Measurements from ENCODE around the gene POLD4. TPM values are rescaled to one million over a fixed set of nuclear protein-coding genes. Genes with fewer than 3 reads are reported as not detected.
A peak's percentile ranks its signal among the peaks of the same experiment; 100 is the strongest.

The POLD4 gene
- total RNA-seq, 4 donors from 2014 or later = 57.4 to 115 (median 87.9) TPM

DNA sequence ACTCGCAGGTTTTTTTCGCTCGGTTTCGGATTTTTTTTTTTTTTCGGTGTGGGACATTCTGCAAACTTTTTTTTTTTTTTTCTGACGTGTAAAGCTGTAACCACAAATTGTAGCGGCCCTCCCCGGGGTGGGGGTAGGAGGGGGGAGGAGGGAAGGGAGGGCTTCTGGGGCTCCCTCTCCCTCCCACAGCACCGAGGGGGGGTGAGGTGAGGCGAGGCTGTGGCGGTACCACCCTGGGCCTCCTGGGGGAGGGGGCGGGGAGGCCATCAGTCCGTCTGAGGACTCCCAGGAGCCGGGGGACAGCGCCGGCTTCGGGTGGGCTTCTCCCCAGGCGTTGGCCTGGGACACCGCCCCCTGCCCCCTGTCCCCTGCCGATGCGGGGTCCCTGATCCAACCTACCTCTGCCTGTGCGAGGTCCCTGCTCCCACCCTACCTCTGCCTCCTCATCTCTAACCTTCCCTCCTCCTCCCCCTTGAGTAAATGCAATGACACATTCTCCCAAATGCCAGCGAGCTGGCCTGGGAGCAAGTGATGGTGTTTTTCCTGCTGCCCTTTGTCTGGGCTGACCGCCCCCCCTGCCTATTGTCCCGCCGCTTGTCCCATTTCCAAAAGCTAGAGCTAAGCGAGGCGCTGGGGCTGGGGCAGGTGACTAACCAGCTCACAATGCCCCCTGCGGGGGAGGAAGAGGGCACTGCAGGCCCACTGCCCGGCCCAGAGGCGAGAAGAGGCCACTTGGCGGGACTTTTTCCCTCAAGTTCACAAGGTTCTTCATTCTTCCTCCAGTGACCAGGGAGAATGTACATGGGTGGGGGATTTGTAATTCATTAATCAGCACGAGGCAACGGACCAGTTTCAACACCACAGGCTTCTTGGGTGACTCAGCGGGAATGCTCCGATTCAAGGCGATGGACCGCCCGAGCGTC lies 20.6 kb upstream of the POLD4 start:
- Histone ChIP-seq H3K27me3 (peaks cover 23 to 43% (median 31%) of the 10 kb centered on the region in 3 donors), H3K27ac (peak overlapping the region; percentile 73 to 82 (median 78)), H3K4me1 (peaks cover 8 to 13% of the 10 kb centered on the region in 2 donors), H3K36me3 (no peaks in the 10 kb centered on the region), H3K9me3 (no peaks in the 10 kb centered on the region), H3K4me3 (peak overlapping the region; percentile 58 to 75 (median 69))
- intact Hi-C loops (cut with DNase I; ENCODE audit: low total_unique reads) (loop anchor here (1.0 kb wide), 1 partner anchor 21 kb away; the partner anchor contains the start of gene POLD4), in situ Hi-C loops (cut with MboI; ENCODE audit: low sequenced_read_pairs in 4 of 4) (no loop called here)
- ATAC-seq = peak; percentile 58 to 69
- peak; percentile 41 to 68 for DNase-seq
- TF ChIP-seq POLR2A (IDR thresholded peaks at IDR 0.05) (peak; percentile 22 to 24), CTCF (IDR thresholded peaks at IDR 0.05 in 4 of 5, conservative IDR thresholded peaks at IDR 0.05 in 1 of 5) (peak; percentile 18 to 70 (median 53))

- Histone ChIP-seq H3K27me3 (peaks cover 23 to 43% (median 31%) of the 10 kb centered on the region in 3 donors), H3K27ac (peak within 1 kb of the TSS; percentile 73 to 82 (median 78)), H3K9me3 (no peaks in the 10 kb centered on the region), H3K4me1 (peaks cover 8 to 13% of the 10 kb centered on the region in 2 donors), H3K36me3 (no peaks in the 10 kb centered on the region), H3K4me3 (peak within 1 kb of the TSS; percentile 58 to 75 (median 69))
- intact Hi-C loops (cut with DNase I; ENCODE audit: low total_unique reads) (no loop called here), in situ Hi-C loops (cut with MboI; ENCODE audit: low sequenced_read_pairs in 4 of 4) (no loop called here)
- ATAC-seq (peak; percentile 44 to 46), DNase-seq (no peak)
- no peak for TF ChIP-seq POLR2A (IDR thresholded peaks at IDR 0.05)
These were observed 19.8 kb upstream of the POLD4 start, which contains the start of gene CLCF1 for GRCh38 chr11:67372993-67373647. Gene CLCF1, minus strand, starts transcription at chr11:67373598. Its CDS starts 59 bp downstream, at chr11:67373539.

DNA sequence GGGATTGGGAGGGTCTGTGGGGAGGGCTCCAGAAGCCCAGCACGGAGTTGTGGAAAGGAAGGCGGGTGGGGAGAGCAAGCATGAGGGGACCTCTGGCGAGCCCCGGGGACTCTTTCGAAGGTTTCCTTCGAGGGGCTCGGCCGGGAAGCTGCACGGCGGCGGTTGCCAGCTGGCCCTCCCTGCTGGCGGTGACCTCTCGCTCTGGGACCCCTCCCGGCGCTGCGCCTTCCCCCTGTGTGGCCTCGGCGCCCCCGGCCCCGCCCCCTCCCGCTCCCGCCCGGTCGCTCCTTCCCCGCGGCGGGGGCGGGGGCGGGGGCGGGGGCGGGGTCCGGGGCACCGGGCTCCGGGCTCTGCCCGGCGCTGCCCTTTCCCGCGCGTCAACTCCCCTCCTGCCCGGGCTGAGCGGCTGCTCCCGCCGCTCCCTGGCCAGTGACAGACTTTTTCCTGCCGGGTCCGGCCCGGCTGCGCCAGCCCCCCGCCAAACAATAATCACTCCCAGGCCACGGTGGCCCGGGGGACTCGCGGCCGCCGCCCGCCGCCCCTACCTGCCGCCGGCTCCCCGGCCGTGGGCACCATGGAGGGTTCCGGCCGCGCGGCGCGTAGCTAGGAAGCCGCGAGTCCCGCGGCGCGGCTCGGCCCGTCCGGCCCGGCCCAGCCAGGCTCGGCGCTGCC lies 19.1 kb upstream of the POLD4 start:
- no peaks in the 10 kb centered on the region for H3K36me3 ChIP-seq
- no peak for ATAC-seq
- H3K4me1 ChIP-seq = peaks cover 8 to 13% of the 10 kb centered on the region in 2 donors
- peak overlapping the region; percentile 58 to 75 (median 69) for H3K4me3 ChIP-seq
- intact Hi-C loops (cut with DNase I; ENCODE audit: low total_unique reads) = no loop called here
- in situ Hi-C loops (cut with MboI; ENCODE audit: low sequenced_read_pairs in 4 of 4) = no loop called here
- H3K27ac ChIP-seq = peak overlapping the region; percentile 73 to 82 (median 78)
- TF ChIP-seq POLR2A (IDR thresholded peaks at IDR 0.05) (peak; percentile 31 to 42), CTCF (IDR thresholded peaks at IDR 0.05 in 4 of 5, conservative IDR thresholded peaks at IDR 0.05 in 1 of 5) (no peak)
- no peaks in the 10 kb centered on the region for H3K9me3 ChIP-seq
- peaks cover 23 to 45% (median 33%) of the 10 kb centered on the region in 3 donors for H3K27me3 ChIP-seq
- no peak for DNase-seq

DNA sequence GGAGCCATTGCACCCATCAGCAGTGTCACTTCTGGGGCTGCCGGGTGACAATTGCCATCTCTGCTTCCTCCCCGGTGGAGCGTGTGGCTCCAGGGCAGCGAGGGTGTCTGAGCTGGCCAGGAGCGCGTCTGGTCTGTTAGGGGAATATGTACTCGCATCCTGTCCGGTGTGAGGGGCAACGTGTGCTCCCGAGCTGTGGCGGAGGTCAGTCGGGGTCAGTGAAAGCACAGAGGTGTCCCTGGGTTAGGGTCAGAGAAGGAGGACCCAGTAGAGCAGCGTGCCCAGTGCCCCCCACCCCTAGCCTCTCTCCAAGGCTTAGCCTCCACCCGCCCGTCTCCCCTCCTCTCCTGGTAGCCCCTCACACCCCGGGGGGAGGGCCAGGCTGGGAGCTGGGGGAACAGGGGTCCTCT lies 18.6 kb upstream of the POLD4 start:
- H3K27ac ChIP-seq = peak overlapping the region in 2 of 4 donors; percentile 73 to 82
- H3K9me3 ChIP-seq = no peaks in the 10 kb centered on the region
- TF ChIP-seq POLR2A (IDR thresholded peaks at IDR 0.05) (no peak), CTCF (IDR thresholded peaks at IDR 0.05 in 4 of 5, conservative IDR thresholded peaks at IDR 0.05 in 1 of 5) (no peak)
- peaks cover 8 to 13% of the 10 kb centered on the region in 2 donors for H3K4me1 ChIP-seq
- no peak for ATAC-seq
- no peaks in the 10 kb centered on the region for H3K36me3 ChIP-seq
- in situ Hi-C loops (cut with MboI; ENCODE audit: low sequenced_read_pairs in 4 of 4) (no loop called here), intact Hi-C loops (cut with DNase I; ENCODE audit: low total_unique reads) (no loop called here)
- H3K4me3 ChIP-seq = peak overlapping the region; percentile 37 to 75 (median 60)
- DNase-seq = no peak
- peaks cover 23 to 49% (median 39%) of the 10 kb centered on the region in 3 donors for H3K27me3 ChIP-seq
